HepG2 (cell line): ENCODE data around the gene RBBP8NL. TPM values are rescaled to one million over a fixed set of nuclear protein-coding genes. Genes with fewer than 3 reads are reported as not detected.

Source experiments
- CHCHD3 ChIP-seq: sonication (generic); formaldehyde crosslinking; IDR thresholded peaks from 2 replicates; pipeline ENCODE4 v1.8.0; 2022; ENCODE audit warnings: mild to moderate bottlenecking, missing genetic modification reagents, moderate library complexity
- FOXA1 ChIP-seq, 2 experiments: fragments of 450-650 bp in 1 of 2; sonication (generic) in 1 of 2; formaldehyde crosslinking in 1 of 2; IDR thresholded peaks; 2 replicates each; pipeline versions ENCODE4 v1.4.0 to v1.6.1; 2016 to 2020; ENCODE audit warnings: missing genetic modification reagents in 1 of 2
- HMG20B ChIP-seq: conservative IDR thresholded peaks from 2 replicates; pipeline ENCODE4 v1.6.1; 2016; ENCODE audit warnings: missing genetic modification reagents, missing compliant biosample characterization
- RBAK ChIP-seq: sonication (generic); formaldehyde crosslinking; IDR thresholded peaks from 2 replicates; pipeline ENCODE4 v1.5.1; 2020; ENCODE audit warnings: mild to moderate bottlenecking, missing genetic modification reagents
- SOX13 ChIP-seq, 3 experiments: fragments of 450-650 bp in 1 of 3; sonication (generic) in 1 of 3; formaldehyde crosslinking in 1 of 3; IDR thresholded peaks in 2 of 3; conservative IDR thresholded peaks in 1 of 3; 2 replicates each; pipeline versions ENCODE4 v1.5.0 to v1.6.1; 2016 to 2020; ENCODE audit warnings: antibody characterized with exemption in 1 of 3, mild to moderate bottlenecking in 1 of 3, missing compliant biosample characterization in 1 of 3, missing genetic modification reagents in 1 of 3, moderate library complexity in 1 of 3
- TBP ChIP-seq: sonication (generic); formaldehyde crosslinking; IDR thresholded peaks from 2 replicates; pipeline ENCODE4 v1.5.0; 2020; ENCODE audit warnings: missing genetic modification reagents
- TCF7L2 ChIP-seq: IDR thresholded peaks from 2 replicates; pipeline ENCODE4 v1.6.1; 2011; ENCODE audit warnings: mild to moderate bottlenecking, low read depth, low read length, moderate library complexity
- YY1 ChIP-seq: IDR thresholded peaks from 2 replicates; pipeline ENCODE4 v1.6.1; 2011; ENCODE audit warnings: low read length, low read depth, moderate library complexity, mild to moderate bottlenecking; ENCODE audit not compliant: insufficient read depth, insufficient replicate concordance
- ZNF30 ChIP-seq: sonication (generic); formaldehyde crosslinking; IDR thresholded peaks from 2 replicates; pipeline ENCODE4 v1.5.0; 2020; ENCODE audit warnings: mild to moderate bottlenecking, missing genetic modification reagents
- ZNF552 ChIP-seq: sonication (generic); formaldehyde crosslinking; IDR thresholded peaks from 2 replicates; pipeline ENCODE4 v1.9.0; 2022; ENCODE audit warnings: missing genetic modification reagents, mild to moderate bottlenecking, borderline replicate concordance
- ZNF558 ChIP-seq: sonication (generic); formaldehyde crosslinking; IDR thresholded peaks from 2 replicates; pipeline ENCODE4 v1.9.0; 2022; ENCODE audit warnings: mild to moderate bottlenecking, missing genetic modification reagents, borderline replicate concordance
- ZNF616 ChIP-seq: sonication (generic); formaldehyde crosslinking; IDR thresholded peaks from 2 replicates; pipeline ENCODE4 v1.5.0; 2020; ENCODE audit warnings: low read depth, mild to moderate bottlenecking, missing genetic modification reagents
- ZNF737 ChIP-seq: sonication (generic); formaldehyde crosslinking; IDR thresholded peaks from 2 replicates; pipeline ENCODE4 v1.5.0; 2020; ENCODE audit warnings: missing genetic modification reagents, mild to moderate bottlenecking, borderline replicate concordance
- ZNF788 ChIP-seq: sonication (generic); formaldehyde crosslinking; IDR thresholded peaks from 2 replicates; pipeline ENCODE4 v1.5.0; 2020; ENCODE audit warnings: mild to moderate bottlenecking, missing genetic modification reagents, borderline replicate concordance
- ZNF83 ChIP-seq: sonication (generic); formaldehyde crosslinking; IDR thresholded peaks from 2 replicates; pipeline ENCODE4 v1.4.0; 2020; ENCODE audit warnings: missing genetic modification reagents, mild to moderate bottlenecking, borderline replicate concordance
- ZSCAN29 ChIP-seq: sonication (generic); formaldehyde crosslinking; conservative IDR thresholded peaks from 2 replicates; pipeline ENCODE4 v1.4.0; 2020; ENCODE audit warnings: mild to moderate bottlenecking, missing genetic modification reagents
- polyA plus RNA-seq, 8 experiments: library from polyadenylated mRNA; depleted of rRNA in 3 of 8; stranded (reverse) in 7 of 8; unstranded in 1 of 8; fragments of >200 nt; fragmentation: Illumina TruSeq in 4 of 8; extraction: Trizol in 4 of 8; gene quantifications; 2 replicates each; pipeline versions ENCODE4 v1.2.1 to v1.2.3, GENCODE V29; 2011 to 2016; ENCODE audit warnings: low read depth in 4 of 8, missing spikeins in 1 of 8, mixed read lengths in 1 of 8; ENCODE audit not compliant: insufficient read depth in 1 of 8
- total RNA-seq, 5 experiments: library from RNA; depleted of rRNA; stranded (reverse); fragments of >200 nt; fragmentation: Illumina TruSeq; extraction: Trizol; gene quantifications; 2 replicates each; pipeline ENCODE4 v1.2.3, GENCODE V29; 2016; ENCODE audit warnings: low read depth in 1 of 5
- TF ChIP-seq, protein P1 (sequence below), 2 experiments: IDR thresholded peaks; 2 replicates each; pipeline ENCODE4 v1.6.1; 2011 to 2012; ENCODE audit warnings: low read length in 2 of 2, borderline replicate concordance in 1 of 2, low read depth in 1 of 2, mild to moderate bottlenecking in 1 of 2, moderate library complexity in 1 of 2
- TF ChIP-seq, protein P2 (sequence below): IDR thresholded peaks from 2 replicates; pipeline ENCODE4 v1.6.1; 2016; ENCODE audit warnings: mild to moderate bottlenecking, missing biosample characterization, missing genetic modification reagents
- TF ChIP-seq, protein P3 (sequence below): sonication (generic); formaldehyde crosslinking; IDR thresholded peaks from 2 replicates; pipeline ENCODE4 v1.5.0; 2020; ENCODE audit warnings: missing genetic modification reagents, mild to moderate bottlenecking, borderline replicate concordance
- TF ChIP-seq, protein P4 (sequence below): sonication (generic); formaldehyde crosslinking; IDR thresholded peaks from 2 replicates; pipeline ENCODE4 v1.8.1; 2023; ENCODE audit warnings: missing genetic modification reagents, mild to moderate bottlenecking, borderline replicate concordance

Gene RBBP8NL
- total and polyA plus RNA-seq, 2 of the 13 experiments (the other 11 are each of a cell fraction or from before 2014, with no cell fraction given) = 0.69 to 0.86 TPM

DNA sequence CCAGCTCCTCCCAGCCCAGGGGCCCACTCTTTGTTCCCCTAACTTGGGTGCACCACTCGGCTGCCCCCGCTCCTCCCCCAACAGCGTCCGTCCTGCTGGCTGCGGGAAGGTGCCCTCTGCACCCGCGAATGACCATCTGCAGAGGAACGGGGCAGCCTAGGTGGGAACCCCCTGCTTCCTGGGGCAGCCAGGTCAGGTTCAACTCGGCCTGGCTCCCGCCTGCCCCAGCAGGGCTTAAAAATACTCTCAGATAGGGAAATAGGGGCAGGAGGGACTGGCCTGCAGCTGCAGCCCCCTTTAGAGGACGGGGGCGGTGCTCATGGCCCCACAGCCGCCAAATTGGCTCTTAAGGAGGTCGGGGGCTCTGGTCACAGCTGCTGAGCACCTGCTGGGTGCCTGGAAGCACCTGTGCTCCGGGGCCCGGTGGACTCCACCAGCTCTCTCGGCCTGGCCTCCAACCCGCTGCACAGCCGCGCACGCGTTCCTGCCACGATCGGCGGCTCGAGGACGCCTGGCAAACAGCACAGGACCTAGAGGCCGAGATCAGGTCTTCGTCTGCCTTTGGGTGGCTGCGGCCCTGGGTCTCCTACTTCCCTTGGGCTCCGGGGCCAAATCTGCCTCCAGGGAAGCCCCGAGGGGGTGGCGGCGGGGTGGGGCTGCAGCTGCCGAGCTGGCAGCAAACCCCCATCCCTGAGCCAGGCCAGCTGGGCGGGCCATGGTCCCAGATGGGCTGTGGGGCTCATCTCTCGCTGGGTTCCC is 59.5 kb downstream of the RBBP8NL start (continued):
- TF ChIP-seq, protein P1, sequence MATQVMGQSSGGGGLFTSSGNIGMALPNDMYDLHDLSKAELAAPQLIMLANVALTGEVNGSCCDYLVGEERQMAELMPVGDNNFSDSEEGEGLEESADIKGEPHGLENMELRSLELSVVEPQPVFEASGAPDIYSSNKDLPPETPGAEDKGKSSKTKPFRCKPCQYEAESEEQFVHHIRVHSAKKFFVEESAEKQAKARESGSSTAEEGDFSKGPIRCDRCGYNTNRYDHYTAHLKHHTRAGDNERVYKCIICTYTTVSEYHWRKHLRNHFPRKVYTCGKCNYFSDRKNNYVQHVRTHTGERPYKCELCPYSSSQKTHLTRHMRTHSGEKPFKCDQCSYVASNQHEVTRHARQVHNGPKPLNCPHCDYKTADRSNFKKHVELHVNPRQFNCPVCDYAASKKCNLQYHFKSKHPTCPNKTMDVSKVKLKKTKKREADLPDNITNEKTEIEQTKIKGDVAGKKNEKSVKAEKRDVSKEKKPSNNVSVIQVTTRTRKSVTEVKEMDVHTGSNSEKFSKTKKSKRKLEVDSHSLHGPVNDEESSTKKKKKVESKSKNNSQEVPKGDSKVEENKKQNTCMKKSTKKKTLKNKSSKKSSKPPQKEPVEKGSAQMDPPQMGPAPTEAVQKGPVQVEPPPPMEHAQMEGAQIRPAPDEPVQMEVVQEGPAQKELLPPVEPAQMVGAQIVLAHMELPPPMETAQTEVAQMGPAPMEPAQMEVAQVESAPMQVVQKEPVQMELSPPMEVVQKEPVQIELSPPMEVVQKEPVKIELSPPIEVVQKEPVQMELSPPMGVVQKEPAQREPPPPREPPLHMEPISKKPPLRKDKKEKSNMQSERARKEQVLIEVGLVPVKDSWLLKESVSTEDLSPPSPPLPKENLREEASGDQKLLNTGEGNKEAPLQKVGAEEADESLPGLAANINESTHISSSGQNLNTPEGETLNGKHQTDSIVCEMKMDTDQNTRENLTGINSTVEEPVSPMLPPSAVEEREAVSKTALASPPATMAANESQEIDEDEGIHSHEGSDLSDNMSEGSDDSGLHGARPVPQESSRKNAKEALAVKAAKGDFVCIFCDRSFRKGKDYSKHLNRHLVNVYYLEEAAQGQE (IDR thresholded peaks at IDR 0.05; ENCODE audit: borderline replicate concordance in 1 of 2, low read depth in 1 of 2, low read length in 2 of 2) = no peak
- TF ChIP-seq CHCHD3 (peak; percentile 60; the same call in 1 of the 2 replicates), ZNF616 (peak; percentile 95), TBP (CRISPR knock-in tag) (no peak), HMG20B (no peak; the same call in 1 of the 2 replicates), YY1 (peak; percentile 29), TCF7L2 (no peak), ZNF558 (CRISPR knock-in tag) (peak; percentile 96), SOX13 (IDR thresholded peaks at IDR 0.05) (no peak), SOX13 (CRISPR knock-in tag; conservative IDR thresholded peaks at IDR 0.05 in 1 of 2, IDR thresholded peaks at IDR 0.05 in 1 of 2) (peak in 1 of 2 experiments; percentile 47; a peak in 1 of 4 replicates), ZNF552 (CRISPR knock-in tag) (no peak; the same call in 1 of the 2 replicates), ZSCAN29 (CRISPR knock-in tag) (peak; percentile 87), ZNF83 (CRISPR knock-in tag) (peak; percentile 30), ZNF30 (CRISPR knock-in tag) (peak; percentile 72), ZNF737 (CRISPR knock-in tag) (peak; percentile 87; the same call in 1 of the 2 replicates), RBAK (CRISPR knock-in tag) (0 out of 2 replicates have a peak, but pooled peaks have one; percentile 17), FOXA1 (IDR thresholded peaks at IDR 0.05) (no peak), FOXA1 (CRISPR knock-in tag; IDR thresholded peaks at IDR 0.05) (0 out of 2 replicates have a peak, but pooled peaks have one; percentile 24), ZNF788 (CRISPR knock-in tag) (peak; percentile 77)
- TF ChIP-seq, protein P2, sequence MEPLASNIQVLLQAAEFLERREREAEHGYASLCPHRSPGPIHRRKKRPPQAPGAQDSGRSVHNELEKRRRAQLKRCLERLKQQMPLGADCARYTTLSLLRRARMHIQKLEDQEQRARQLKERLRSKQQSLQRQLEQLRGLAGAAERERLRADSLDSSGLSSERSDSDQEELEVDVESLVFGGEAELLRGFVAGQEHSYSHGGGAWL (CRISPR knock-in tag) = no peak; the same call in none of the 2 replicates
- TF ChIP-seq, protein P3, sequence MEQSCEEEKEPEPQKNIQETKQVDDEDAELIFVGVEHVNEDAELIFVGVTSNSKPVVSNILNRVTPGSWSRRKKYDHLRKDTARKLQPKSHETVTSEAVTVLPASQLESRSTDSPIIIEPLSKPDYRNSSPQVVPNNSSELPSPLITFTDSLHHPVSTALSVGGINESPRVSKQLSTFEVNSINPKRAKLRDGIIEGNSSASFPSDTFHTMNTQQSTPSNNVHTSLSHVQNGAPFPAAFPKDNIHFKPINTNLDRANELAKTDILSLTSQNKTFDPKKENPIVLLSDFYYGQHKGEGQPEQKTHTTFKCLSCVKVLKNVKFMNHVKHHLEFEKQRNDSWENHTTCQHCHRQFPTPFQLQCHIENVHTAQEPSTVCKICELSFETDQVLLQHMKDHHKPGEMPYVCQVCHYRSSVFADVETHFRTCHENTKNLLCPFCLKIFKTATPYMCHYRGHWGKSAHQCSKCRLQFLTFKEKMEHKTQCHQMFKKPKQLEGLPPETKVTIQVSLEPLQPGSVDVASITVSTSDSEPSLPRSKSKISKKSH (CRISPR knock-in tag) = peak; percentile 84
- TF ChIP-seq, protein P4, sequence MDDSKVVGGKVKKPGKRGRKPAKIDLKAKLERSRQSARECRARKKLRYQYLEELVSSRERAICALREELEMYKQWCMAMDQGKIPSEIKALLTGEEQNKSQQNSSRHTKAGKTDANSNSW = peak; percentile 85; the same call in 1 of the 2 replicates
